Measurements from ENCODE around the gene ACSM2B. TPM values are rescaled to one million over a fixed set of nuclear protein-coding genes. Genes with fewer than 3 reads are reported as not detected.
"Not testable (repeated sequence)": the region's sequence is repeated elsewhere in the genome, so short reads cannot be mapped to it uniquely, and the experiment has no call there.

Gene ACSM2B
- total and polyA plus RNA-seq, 2 donors (not counting 3 experiments of a cell fraction or from before 2014, with no cell fraction given), result 0.07 TPM; not detected in 1

GRCh38 chr16:20504418-20504817 lies 71.7 kb downstream of the ACSM2B start:
- Histone ChIP-seq H3K79me2 (ENCODE audit: control insufficient read depth, insufficient read depth, low read length) (no peaks in the 10 kb centered on the region), H4K20me1 (replicated peaks; ENCODE audit: control insufficient read depth, extremely low read depth, insufficient read depth, low read length) (no peaks in the 10 kb centered on the region), H3K36me3 (ENCODE audit: control insufficient read depth in 2 of 2, extremely low read depth in 1 of 2, insufficient read depth in 2 of 2, low read length in 2 of 2) (no peaks in the 10 kb centered on the region), H3K9ac (replicated peaks; ENCODE audit: extremely low read depth, insufficient read depth, low read length) (no peak overlapping the region), H3K27ac (ENCODE audit: insufficient read depth, low read depth, low read length) (no peak overlapping the region), H3K4me3 (replicated peaks in 1 of 3; ENCODE audit: insufficient read depth in 1 of 3, low read depth in 1 of 3, low read length in 3 of 3) (no peak overlapping the region), H2AFZ (ENCODE audit: low read depth, low read length) (no peak overlapping the region), H3K4me2 (ENCODE audit: insufficient read depth, low read length) (no peak overlapping the region), H3K9me1 (replicated peaks; ENCODE audit: control insufficient read depth, extremely low read depth, insufficient read depth, low read length) (no peaks in the 10 kb centered on the region), H3K9me3 (replicated peaks; ENCODE audit: control insufficient read depth, insufficient read depth, low read length) (peaks cover 2% of the 10 kb centered on the region), H3K27me3 (ENCODE audit: control insufficient read depth in 2 of 2, insufficient read depth in 2 of 2, low read length in 2 of 2) (no peaks in the 10 kb centered on the region), H3K4me1 (ENCODE audit: control insufficient read depth, extremely low read depth, insufficient read depth, low read length) (no peaks in the 10 kb centered on the region)
- no peak for TF ChIP-seq EZH2 (IDR thresholded peaks at IDR 0.05; ENCODE audit: borderline replicate concordance, low read depth, low read length, severe bottlenecking)
- no peak for TF ChIP-seq POLR2A (IDR thresholded peaks at IDR 0.05; ENCODE audit: low read depth, low read length)
- TF ChIP-seq JUN (IDR thresholded peaks at IDR 0.05; ENCODE audit: borderline replicate concordance, insufficient read depth, insufficient read length, low read depth), result no peak
- TF ChIP-seq POLR2AphosphoS5 (IDR thresholded peaks at IDR 0.05; ENCODE audit: insufficient read depth, low read depth, low read length), result no peak
- no peak for TF ChIP-seq MAX (IDR thresholded peaks at IDR 0.05; ENCODE audit: insufficient read depth, insufficient read length)
- no peak for DNase-seq (ENCODE audit: low read depth, low spot score)
- no peak for FAIRE-seq
- ChIA-PET CTCF (no interaction called here), POLR2A (no interaction called here)
- dilution Hi-C loops (cut with MboI; ENCODE audit: extremely low pct_ligation_motif_present, low sequenced_read_pairs), result no loop called here
- intact Hi-C loops (cut with micrococcal nuclease), result no loop called here
- no TSS peak for BruUV-seq (replicated peaks)

- H4K20me1 ChIP-seq (replicated peaks; ENCODE audit: control insufficient read depth, extremely low read depth, insufficient read depth, low read length); H3K79me2 ChIP-seq (ENCODE audit: control insufficient read depth, insufficient read depth, low read length); H3K9ac ChIP-seq (replicated peaks; ENCODE audit: extremely low read depth, insufficient read depth, low read length); H3K4me1 ChIP-seq (ENCODE audit: control insufficient read depth, extremely low read depth, insufficient read depth, low read length); H2AFZ ChIP-seq (ENCODE audit: low read depth, low read length); POLR2A ChIA-PET; intact Hi-C loops (cut with micrococcal nuclease); FAIRE-seq; DNase-seq (ENCODE audit: low read depth, low spot score); H3K4me2 ChIP-seq (ENCODE audit: insufficient read depth, low read length); CTCF ChIA-PET; H3K27ac ChIP-seq (ENCODE audit: insufficient read depth, low read depth, low read length); H3K4me3 ChIP-seq (replicated peaks in 1 of 3; ENCODE audit: insufficient read depth in 1 of 3, low read depth in 1 of 3, low read length in 3 of 3); H3K9me1 ChIP-seq (replicated peaks; ENCODE audit: control insufficient read depth, extremely low read depth, insufficient read depth, low read length); H3K27me3 ChIP-seq (ENCODE audit: control insufficient read depth in 2 of 2, insufficient read depth in 2 of 2, low read length in 2 of 2); H3K9me3 ChIP-seq (replicated peaks; ENCODE audit: control insufficient read depth, insufficient read depth, low read length); dilution Hi-C loops (cut with MboI; ENCODE audit: extremely low pct_ligation_motif_present, low sequenced_read_pairs); BruUV-seq (replicated peaks); H3K36me3 ChIP-seq (ENCODE audit: control insufficient read depth in 2 of 2, extremely low read depth in 1 of 2, insufficient read depth in 2 of 2, low read length in 2 of 2): not testable (repeated sequence)
Measured at GRCh38 chr16:20491448-20491847, 84.7 kb downstream of the ACSM2B start.

GRCh38 chr16:20490994-20491393 lies 85.2 kb downstream of the ACSM2B start:
- H3K4me1 ChIP-seq (ENCODE audit: control insufficient read depth, extremely low read depth, insufficient read depth, low read length); H4K20me1 ChIP-seq (replicated peaks; ENCODE audit: control insufficient read depth, extremely low read depth, insufficient read depth, low read length); DNase-seq (ENCODE audit: low read depth, low spot score); intact Hi-C loops (cut with micrococcal nuclease); BruUV-seq (replicated peaks); dilution Hi-C loops (cut with MboI; ENCODE audit: extremely low pct_ligation_motif_present, low sequenced_read_pairs); H3K4me2 ChIP-seq (ENCODE audit: insufficient read depth, low read length); FAIRE-seq; H3K27ac ChIP-seq (ENCODE audit: insufficient read depth, low read depth, low read length); H3K36me3 ChIP-seq (ENCODE audit: control insufficient read depth in 2 of 2, extremely low read depth in 1 of 2, insufficient read depth in 2 of 2, low read length in 2 of 2); H2AFZ ChIP-seq (ENCODE audit: low read depth, low read length); H3K27me3 ChIP-seq (ENCODE audit: control insufficient read depth in 2 of 2, insufficient read depth in 2 of 2, low read length in 2 of 2); CTCF ChIA-PET; H3K9ac ChIP-seq (replicated peaks; ENCODE audit: extremely low read depth, insufficient read depth, low read length); H3K79me2 ChIP-seq (ENCODE audit: control insufficient read depth, insufficient read depth, low read length); H3K9me1 ChIP-seq (replicated peaks; ENCODE audit: control insufficient read depth, extremely low read depth, insufficient read depth, low read length); H3K9me3 ChIP-seq (replicated peaks; ENCODE audit: control insufficient read depth, insufficient read depth, low read length); H3K4me3 ChIP-seq (replicated peaks in 1 of 3; ENCODE audit: insufficient read depth in 1 of 3, low read depth in 1 of 3, low read length in 3 of 3); POLR2A ChIA-PET: not testable (repeated sequence)
